Measurements from ENCODE around the gene FXYD2.
A peak's percentile ranks its signal among the peaks of the same experiment; 100 is the strongest.

The FXYD2 gene

DNA sequence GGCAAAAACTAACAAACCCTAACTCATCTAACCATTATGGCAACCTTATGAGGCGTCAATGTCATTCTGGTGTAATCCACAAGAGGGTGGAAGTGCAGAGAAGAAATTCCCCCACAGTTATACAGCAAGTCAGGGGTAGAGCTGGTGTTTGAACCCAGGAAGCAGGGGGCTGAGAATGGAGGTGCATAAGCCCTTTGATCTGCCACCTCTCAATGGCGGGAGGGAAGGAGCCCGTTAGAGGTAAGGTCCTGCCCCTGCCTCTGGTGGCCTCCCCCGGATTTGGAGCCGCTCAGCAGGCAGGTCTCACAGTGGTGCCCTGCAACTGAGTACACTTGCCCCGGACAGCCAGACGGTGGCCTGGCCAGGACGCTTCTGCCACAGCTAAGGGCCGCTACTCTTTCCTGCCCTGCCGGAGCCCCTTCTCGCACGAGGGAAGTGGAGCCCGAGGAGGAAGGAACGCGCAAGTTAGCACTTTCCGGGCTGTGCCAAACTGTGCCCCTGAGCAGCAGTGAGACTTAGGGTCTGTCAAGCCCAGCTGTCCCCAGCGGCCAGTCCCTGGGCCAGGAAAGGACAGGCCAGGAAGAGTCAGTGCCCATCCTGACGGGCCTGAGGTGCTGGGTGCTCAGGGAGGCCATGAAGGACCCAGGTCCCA lies 1.1 kb downstream of the FXYD2 start:
- TF ChIP-seq TAF1 (IDR thresholded peaks at IDR 0.05; ENCODE audit: low read depth) (no peak), RAD21 (IDR thresholded peaks at IDR 0.05; ENCODE audit: low read depth) (no peak), ZBTB7A (IDR thresholded peaks at IDR 0.05; ENCODE audit: low read depth) (no peak), YY1 (IDR thresholded peaks at IDR 0.05; ENCODE audit: low read depth) (no peak)
- TF ChIP-seq, protein P1, sequence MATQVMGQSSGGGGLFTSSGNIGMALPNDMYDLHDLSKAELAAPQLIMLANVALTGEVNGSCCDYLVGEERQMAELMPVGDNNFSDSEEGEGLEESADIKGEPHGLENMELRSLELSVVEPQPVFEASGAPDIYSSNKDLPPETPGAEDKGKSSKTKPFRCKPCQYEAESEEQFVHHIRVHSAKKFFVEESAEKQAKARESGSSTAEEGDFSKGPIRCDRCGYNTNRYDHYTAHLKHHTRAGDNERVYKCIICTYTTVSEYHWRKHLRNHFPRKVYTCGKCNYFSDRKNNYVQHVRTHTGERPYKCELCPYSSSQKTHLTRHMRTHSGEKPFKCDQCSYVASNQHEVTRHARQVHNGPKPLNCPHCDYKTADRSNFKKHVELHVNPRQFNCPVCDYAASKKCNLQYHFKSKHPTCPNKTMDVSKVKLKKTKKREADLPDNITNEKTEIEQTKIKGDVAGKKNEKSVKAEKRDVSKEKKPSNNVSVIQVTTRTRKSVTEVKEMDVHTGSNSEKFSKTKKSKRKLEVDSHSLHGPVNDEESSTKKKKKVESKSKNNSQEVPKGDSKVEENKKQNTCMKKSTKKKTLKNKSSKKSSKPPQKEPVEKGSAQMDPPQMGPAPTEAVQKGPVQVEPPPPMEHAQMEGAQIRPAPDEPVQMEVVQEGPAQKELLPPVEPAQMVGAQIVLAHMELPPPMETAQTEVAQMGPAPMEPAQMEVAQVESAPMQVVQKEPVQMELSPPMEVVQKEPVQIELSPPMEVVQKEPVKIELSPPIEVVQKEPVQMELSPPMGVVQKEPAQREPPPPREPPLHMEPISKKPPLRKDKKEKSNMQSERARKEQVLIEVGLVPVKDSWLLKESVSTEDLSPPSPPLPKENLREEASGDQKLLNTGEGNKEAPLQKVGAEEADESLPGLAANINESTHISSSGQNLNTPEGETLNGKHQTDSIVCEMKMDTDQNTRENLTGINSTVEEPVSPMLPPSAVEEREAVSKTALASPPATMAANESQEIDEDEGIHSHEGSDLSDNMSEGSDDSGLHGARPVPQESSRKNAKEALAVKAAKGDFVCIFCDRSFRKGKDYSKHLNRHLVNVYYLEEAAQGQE (IDR thresholded peaks at IDR 0.05; ENCODE audit: low read depth), result no peak

GRCh38 chr11:117822074-117823033 lies 2.2 kb downstream of the FXYD2 start:
- no peak for TF ChIP-seq MAX (IDR thresholded peaks at IDR 0.05)
- TF ChIP-seq RAD21 (IDR thresholded peaks at IDR 0.05; ENCODE audit: low read depth), result peak; percentile 58; the same call in 1 of the 2 replicates

DNA sequence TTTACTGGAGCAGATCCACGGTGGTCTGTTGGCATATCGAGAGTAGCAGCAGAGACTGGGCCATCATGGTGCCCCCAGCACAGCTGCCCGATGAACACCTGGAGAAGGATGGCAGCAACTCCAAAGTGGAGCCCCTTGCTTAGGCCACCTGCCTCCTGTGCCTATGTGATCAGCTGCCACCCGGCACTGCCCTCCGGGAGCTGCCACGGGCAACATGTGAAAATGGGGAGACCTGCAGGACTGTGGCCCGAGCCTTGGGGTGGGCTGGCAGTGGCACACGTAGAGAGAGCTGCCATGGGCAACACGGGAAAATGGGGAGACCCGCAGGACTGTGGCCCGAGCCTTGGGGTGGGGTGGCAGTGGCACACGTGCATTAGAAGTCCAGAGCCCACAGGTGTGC lies 3.1 kb downstream of the FXYD2 start:
- TF ChIP-seq USF1 (IDR thresholded peaks at IDR 0.05) (no peak), EGR1 (IDR thresholded peaks at IDR 0.05) (no peak), RAD21 (IDR thresholded peaks at IDR 0.05; ENCODE audit: low read depth) (no peak), TCF12 (IDR thresholded peaks at IDR 0.05; ENCODE audit: low read depth) (no peak), ZBTB7A (IDR thresholded peaks at IDR 0.05; ENCODE audit: low read depth) (no peak), CEBPB (IDR thresholded peaks at IDR 0.05) (no peak), FOXM1 (IDR thresholded peaks at IDR 0.05; ENCODE audit: borderline replicate concordance, low read depth) (no peak), CREB1 (IDR thresholded peaks at IDR 0.05; ENCODE audit: low read depth) (no peak), NFIC (IDR thresholded peaks at IDR 0.05) (no peak), EP300 (IDR thresholded peaks at IDR 0.05; ENCODE audit: borderline replicate concordance) (no peak), MAX (IDR thresholded peaks at IDR 0.05) (no peak), TAF1 (IDR thresholded peaks at IDR 0.05; ENCODE audit: low read depth) (no peak), TEAD4 (IDR thresholded peaks at IDR 0.05) (no peak), YY1 (IDR thresholded peaks at IDR 0.05; ENCODE audit: low read depth) (no peak)
- TF ChIP-seq, protein P1 (IDR thresholded peaks at IDR 0.05; ENCODE audit: low read depth), result no peak

DNA sequence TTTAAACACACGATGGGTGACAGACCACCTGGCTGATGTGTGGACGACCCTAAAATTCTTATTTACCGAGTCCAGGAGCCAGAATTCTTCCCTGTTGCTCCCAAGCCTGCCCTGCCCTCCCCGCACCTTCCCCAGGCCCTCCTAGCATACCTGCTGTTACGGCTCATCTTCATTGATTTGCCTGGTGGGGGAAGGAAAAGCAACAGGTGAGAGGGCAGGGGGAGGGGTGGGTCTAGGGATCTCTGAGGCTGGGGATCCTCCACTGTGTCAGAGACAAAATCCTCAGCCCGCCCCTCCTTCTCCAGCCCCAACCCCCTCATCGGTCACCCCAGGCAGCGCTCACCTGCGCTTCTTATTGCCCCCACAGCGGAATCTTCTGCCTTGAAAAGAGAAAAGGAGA lies 4.0 kb downstream of the FXYD2 start:
- no peak for TF ChIP-seq MAX (IDR thresholded peaks at IDR 0.05)
- no peak for TF ChIP-seq TAF1 (IDR thresholded peaks at IDR 0.05; ENCODE audit: low read depth)
- TF ChIP-seq RAD21 (IDR thresholded peaks at IDR 0.05; ENCODE audit: low read depth), result no peak
- no peak for TF ChIP-seq USF1 (IDR thresholded peaks at IDR 0.05)
- no peak for TF ChIP-seq EGR1 (IDR thresholded peaks at IDR 0.05)
- TF ChIP-seq NFIC (IDR thresholded peaks at IDR 0.05), result no peak
- TF ChIP-seq CREB1 (IDR thresholded peaks at IDR 0.05; ENCODE audit: low read depth), result no peak
- TF ChIP-seq YY1 (IDR thresholded peaks at IDR 0.05; ENCODE audit: low read depth), result no peak
- no peak for TF ChIP-seq EP300 (IDR thresholded peaks at IDR 0.05; ENCODE audit: borderline replicate concordance)
- TF ChIP-seq FOXM1 (IDR thresholded peaks at IDR 0.05; ENCODE audit: borderline replicate concordance, low read depth), result no peak
- TF ChIP-seq ZBTB7A (IDR thresholded peaks at IDR 0.05; ENCODE audit: low read depth), result no peak
- TF ChIP-seq, protein P1 (IDR thresholded peaks at IDR 0.05; ENCODE audit: low read depth), result no peak
- no peak for TF ChIP-seq CEBPB (IDR thresholded peaks at IDR 0.05)
- no peak for TF ChIP-seq TEAD4 (IDR thresholded peaks at IDR 0.05)
- TF ChIP-seq TCF12 (IDR thresholded peaks at IDR 0.05; ENCODE audit: low read depth), result no peak
